Vagina (tissue), 2 donors: Measurements from ENCODE around the gene LRRC38. TPM values are rescaled to one million over a fixed set of nuclear protein-coding genes. Genes with fewer than 3 reads are reported as not detected.

ENCODE experiments used
- DNase-seq, 2 donors: peaks; one replicate each; pipeline ENCODE4 v3.0.0-alpha.2; 2017; ENCODE audit errors: extremely low spot score in 2 of 2
- H3K27ac ChIP-seq: fragments of 200-600 bp; sonication (generic); one replicate; pipeline ENCODE4 v1.5.1; 2019
- H3K27me3 ChIP-seq: fragments of 200-600 bp; sonication (generic); one replicate; pipeline ENCODE4 v1.5.1; 2019
- H3K36me3 ChIP-seq, 2 donors: fragments of 200-600 bp; sonication (generic); one replicate each; pipeline ENCODE4 v1.5.1; 2017 to 2019
- H3K4me1 ChIP-seq: fragments of 200-600 bp; sonication (generic); one replicate; pipeline ENCODE4 v1.5.1; 2019
- H3K4me3 ChIP-seq, 2 donors: fragments of 200-600 bp; sonication (generic); 1 replicate in 1 of 2; 2 replicates in 1 of 2; pipeline ENCODE4 v1.5.1; 2016 to 2019
- H3K9me3 ChIP-seq: fragments of 200-600 bp; sonication (generic); one replicate; pipeline ENCODE4 v1.5.1; 2019
- CTCF ChIP-seq, 3 experiments: fragments of 450-650 bp in 2 of 3; fragments of 200-600 bp in 1 of 3; sonication (generic) in 1 of 3; IDR thresholded peaks; one replicate each; pipeline ENCODE4 v1.5.1; 2017 to 2019; ENCODE audit warnings: antibody characterized with exemption in 3 of 3, mild to moderate bottlenecking in 2 of 3, moderate library complexity in 2 of 3
- POLR2A ChIP-seq, 2 donors: fragments of 450-650 bp; IDR thresholded peaks; one replicate each; pipeline ENCODE4 v1.6.1; 2017; ENCODE audit warnings: antibody characterized with exemption in 2 of 2, mild to moderate bottlenecking in 2 of 2, moderate library complexity in 2 of 2
- POLR2AphosphoS5 ChIP-seq, 2 donors: sonication (generic); formaldehyde crosslinking; IDR thresholded peaks; one replicate each; pipeline ENCODE4 v1.9.0; 2017; ENCODE audit warnings: antibody characterized with exemption in 2 of 2, mild to moderate bottlenecking in 2 of 2, low read depth in 1 of 2; ENCODE audit not compliant: insufficient read depth in 1 of 2
- intact Hi-C: fragments of 100-400 bp; cut with DNase I; formaldehyde crosslinking; loops from one replicate; pipeline ENCODE4 v1.15.1; 2023
- total RNA-seq: library from RNA; depleted of rRNA; stranded (reverse); fragments of >200 nt; gene quantifications from one replicate; pipeline ENCODE4 v1.2.3, GENCODE V29; 2016

The LRRC38 gene
- total RNA-seq, 1 donor from 2014 or later, result 2.5 TPM

DNA sequence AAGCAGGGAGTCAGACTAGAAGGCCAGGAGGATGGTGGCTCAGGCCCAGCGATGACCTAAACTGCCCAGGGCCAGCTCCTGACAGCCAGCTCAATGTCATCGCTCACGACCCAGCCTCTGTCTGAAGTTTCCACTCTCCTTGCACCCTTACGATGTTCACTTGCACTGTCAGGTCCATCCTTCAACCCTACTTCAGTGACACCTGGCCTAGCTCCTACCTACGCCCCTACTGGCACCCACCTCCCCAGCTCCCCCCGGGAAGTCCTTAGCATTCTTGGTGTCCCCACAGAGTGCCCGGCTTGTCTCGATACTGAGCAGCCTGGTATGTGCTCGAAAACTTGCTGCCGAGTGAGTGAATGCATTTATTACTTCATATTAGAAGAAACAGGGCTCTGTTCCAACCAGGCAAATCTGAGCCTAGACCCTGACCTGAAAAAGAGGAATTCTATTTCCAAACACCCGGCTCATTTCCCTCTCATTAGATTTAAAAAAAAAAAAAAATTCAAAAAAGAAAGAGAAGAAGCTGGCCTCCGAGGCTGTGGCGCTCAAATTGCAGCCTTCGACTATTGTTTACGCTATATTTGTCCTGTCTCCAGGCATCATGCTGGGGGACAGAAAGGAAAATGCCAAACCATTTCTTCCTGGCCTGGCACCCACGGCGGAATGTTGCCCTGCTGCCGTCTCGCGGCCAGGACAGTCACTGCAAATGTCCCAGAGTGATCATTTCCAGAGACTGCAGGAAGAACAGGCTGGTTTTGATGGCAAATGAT lies 29.8 kb upstream of the LRRC38 start:
- H3K27me3 ChIP-seq, result no peaks in the 10 kb centered on the region
- peak in 2 of 3 experiments; percentile 13 to 46 for TF ChIP-seq CTCF (IDR thresholded peaks at IDR 0.05)
- TF ChIP-seq POLR2A (IDR thresholded peaks at IDR 0.05), result no peak
- TF ChIP-seq POLR2AphosphoS5 (IDR thresholded peaks at IDR 0.05; ENCODE audit: insufficient read depth in 1 of 2, low read depth in 1 of 2), result peak in 1 of 2 donors; percentile 26
- intact Hi-C loops, result no loop called here
- no peaks in the 10 kb centered on the region for H3K9me3 ChIP-seq
- H3K36me3 ChIP-seq, result no peaks in the 10 kb centered on the region
- H3K4me3 ChIP-seq, result no peak overlapping the region
- no peak for DNase-seq
- H3K27ac ChIP-seq, result peak overlapping the region; percentile 60
- H3K4me1 ChIP-seq, result peaks cover 17% of the 10 kb centered on the region

DNA sequence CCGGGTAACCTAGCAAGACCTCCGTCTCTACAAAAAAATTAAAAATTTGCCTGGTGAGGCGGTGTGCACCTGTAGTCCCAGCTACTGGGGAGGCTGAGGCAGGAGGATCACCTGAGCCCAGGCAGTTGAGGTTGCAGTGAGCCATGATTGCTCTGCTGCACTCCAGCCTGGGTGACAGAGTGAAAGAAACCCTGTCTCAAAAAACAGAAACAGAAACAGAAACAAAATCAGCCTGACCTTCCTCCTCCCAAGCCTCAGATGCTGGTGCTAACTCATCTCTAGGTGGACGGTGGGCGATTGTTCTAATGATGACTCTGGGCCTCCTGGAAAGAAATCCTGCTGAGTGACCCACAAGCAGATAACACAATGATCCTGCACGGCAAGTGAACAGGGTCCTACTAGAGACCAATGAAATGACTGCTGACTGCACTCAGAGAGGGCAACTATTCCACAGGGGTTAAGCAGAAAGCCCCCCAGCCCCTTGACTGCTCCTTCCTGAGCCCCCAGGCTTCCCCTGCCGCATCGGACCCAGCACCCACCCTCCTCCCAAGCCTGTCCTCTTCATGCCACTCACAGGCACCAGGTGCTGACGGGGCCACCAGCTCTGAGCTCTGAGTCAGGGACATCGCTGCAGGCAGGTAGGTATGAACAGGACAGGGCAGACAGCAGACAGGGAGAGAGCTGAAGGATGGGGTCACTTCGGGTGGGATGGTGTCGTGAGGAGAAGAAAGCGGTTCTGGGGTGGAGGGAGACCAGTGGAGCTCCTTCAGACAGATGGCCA lies 27.8 kb upstream of the LRRC38 start:
- Histone ChIP-seq H3K9me3 (no peaks in the 10 kb centered on the region), H3K36me3 (no peaks in the 10 kb centered on the region), H3K4me1 (peaks cover 17% of the 10 kb centered on the region), H3K4me3 (no peak overlapping the region), H3K27me3 (no peaks in the 10 kb centered on the region), H3K27ac (no peak overlapping the region)
- intact Hi-C loops, result no loop called here
- no peak for DNase-seq
- TF ChIP-seq CTCF (IDR thresholded peaks at IDR 0.05) (no peak), POLR2A (IDR thresholded peaks at IDR 0.05) (no peak), POLR2AphosphoS5 (IDR thresholded peaks at IDR 0.05; ENCODE audit: insufficient read depth in 1 of 2, low read depth in 1 of 2) (no peak)

- intact Hi-C loops, result no loop called here
- Histone ChIP-seq H3K27ac (no peak overlapping the region), H3K36me3 (no peaks in the 10 kb centered on the region)
Observed at GRCh38 chr1:13540866-13541265, 27.1 kb upstream of the LRRC38 start.

DNA sequence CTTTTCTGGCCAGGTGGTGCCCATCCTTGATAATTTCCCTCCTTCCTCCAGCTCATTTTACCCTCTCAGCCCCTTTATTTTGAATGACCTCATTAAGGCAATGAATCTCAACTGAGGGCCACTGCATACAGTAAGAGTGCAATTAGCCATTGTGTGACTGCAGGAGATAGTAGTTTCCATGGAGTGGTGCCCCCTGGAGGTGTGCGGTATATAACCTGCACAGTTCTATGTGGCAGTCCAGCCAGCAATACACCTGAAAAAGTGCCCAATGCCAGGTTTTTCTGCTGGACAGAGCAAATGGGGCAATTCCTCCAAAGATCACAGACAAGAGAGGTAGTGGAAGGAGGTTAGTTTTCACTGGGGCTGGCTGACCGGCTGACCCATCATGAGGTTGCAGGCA lies 25.9 kb upstream of the LRRC38 start:
- no peak for DNase-seq
- H3K4me3 ChIP-seq, result no peak overlapping the region
- TF ChIP-seq POLR2AphosphoS5 (IDR thresholded peaks at IDR 0.05; ENCODE audit: insufficient read depth in 1 of 2, low read depth in 1 of 2) (no peak), CTCF (IDR thresholded peaks at IDR 0.05) (no peak), POLR2A (IDR thresholded peaks at IDR 0.05) (no peak)
- no peak overlapping the region for H3K27ac ChIP-seq
- intact Hi-C loops, result no loop called here
- H3K27me3 ChIP-seq, result no peaks in the 10 kb centered on the region
- no peaks in the 10 kb centered on the region for H3K36me3 ChIP-seq
- H3K9me3 ChIP-seq, result no peaks in the 10 kb centered on the region
- H3K4me1 ChIP-seq, result peaks cover 16% of the 10 kb centered on the region

More at GRCh38 chr1:13540866-13541265, 27.1 kb upstream of the LRRC38 start:
- Histone ChIP-seq H3K4me3 (no peak overlapping the region), H3K4me1 (peaks cover 17% of the 10 kb centered on the region), H3K27me3 (no peaks in the 10 kb centered on the region), H3K9me3 (no peaks in the 10 kb centered on the region)
- no peak for DNase-seq
- TF ChIP-seq POLR2AphosphoS5 (IDR thresholded peaks at IDR 0.05; ENCODE audit: insufficient read depth in 1 of 2, low read depth in 1 of 2) (no peak), CTCF (IDR thresholded peaks at IDR 0.05) (no peak), POLR2A (IDR thresholded peaks at IDR 0.05) (no peak)
